Right forelimb (tissue), 1 donor: Measurements from ENCODE around the gene MYADM.

Source experiments
- DNase-seq: peaks from one replicate; pipeline ENCODE4 v3.0.0-alpha.2; 2018

The MYADM gene

DNA sequence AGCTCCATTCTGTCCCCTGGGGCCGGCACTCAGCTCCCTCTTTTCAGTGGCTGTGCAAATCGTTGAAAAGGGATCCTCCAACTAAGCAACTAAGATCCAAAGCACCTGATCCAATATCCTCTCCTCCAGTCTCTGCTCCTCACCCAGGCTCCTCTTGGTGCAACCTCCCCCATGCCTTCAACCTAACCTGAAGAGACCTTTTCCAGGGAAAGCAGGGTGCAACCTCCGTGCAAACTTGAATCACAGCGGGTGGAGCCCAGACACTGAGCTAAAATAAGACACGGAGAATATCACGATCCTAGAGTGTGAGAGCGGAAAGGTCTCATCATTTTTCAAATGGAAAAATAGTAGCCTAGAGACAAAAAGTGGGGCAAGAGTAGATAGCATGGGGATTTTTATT lies 49.7 kb downstream of the MYADM start:
- DNase-seq: no peak
